Uterus (tissue), 4 donors: ENCODE measurements around the gene SNX13. TPM values are rescaled to one million over a fixed set of nuclear protein-coding genes. Genes with fewer than 3 reads are reported as not detected.

Source experiments
- DNase-seq, 2 donors: peaks; one replicate each; pipeline ENCODE4 v3.0.0-alpha.2; 2019 to 2020
- H3K27ac ChIP-seq, 2 donors: fragments of 200-600 bp; sonication (generic); 1 replicate in 1 of 2; 2 replicates in 1 of 2; pipeline ENCODE4 v1.5.1; 2016 to 2018
- H3K27me3 ChIP-seq, 2 donors: fragments of 200-600 bp; sonication (generic); one replicate each; pipeline ENCODE4 v1.5.1; 2018 to 2019; ENCODE audit warnings: control low read depth in 1 of 2
- H3K36me3 ChIP-seq, 2 donors: fragments of 200-600 bp; sonication (generic); one replicate each; pipeline ENCODE4 v1.5.1; 2019; ENCODE audit warnings: control low read depth in 1 of 2
- H3K4me1 ChIP-seq, 2 donors: fragments of 200-600 bp; sonication (generic); one replicate each; pipeline ENCODE4 v1.5.1; 2018 to 2019; ENCODE audit warnings: control low read depth in 1 of 2
- H3K4me3 ChIP-seq, 2 donors: fragments of 200-600 bp; sonication (generic); 1 replicate in 1 of 2; 2 replicates in 1 of 2; pipeline ENCODE4 v1.5.1; 2018 to 2019; ENCODE audit warnings: mild to moderate bottlenecking in 1 of 2
- H3K9me3 ChIP-seq, 2 donors: fragments of 200-600 bp; sonication (generic); one replicate each; pipeline ENCODE4 v1.5.1; 2019; ENCODE audit warnings: control low read depth in 1 of 2
- POLR2A ChIP-seq, 2 donors: fragments of 450-650 bp; IDR thresholded peaks; one replicate each; pipeline ENCODE4 v1.6.1; 2016; ENCODE audit warnings: antibody characterized with exemption in 2 of 2, mild to moderate bottlenecking in 1 of 2, moderate library complexity in 1 of 2
- intact Hi-C: fragments of 100-400 bp; cut with DNase I; formaldehyde crosslinking; loops from one replicate; pipeline ENCODE4 v1.15.1; 2023; ENCODE audit warnings: low total_unique reads
- total RNA-seq, 4 donors: library from RNA; depleted of rRNA in 3 of 4; stranded (reverse); fragments of >200 nt in 3 of 4; gene quantifications; one replicate each; pipeline versions ENCODE4 v1.1.0 to v1.2.4, GENCODE V29; 2014 to 2023
- TF ChIP-seq, protein P1 (sequence below), 4 experiments: fragments of 200-600 bp in 2 of 4; fragments of 450-650 bp in 2 of 4; sonication (generic) in 2 of 4; IDR thresholded peaks; one replicate each; pipeline ENCODE4 v1.5.1; 2016 to 2019; ENCODE audit warnings: antibody characterized with exemption in 4 of 4, mild to moderate bottlenecking in 2 of 4, moderate library complexity in 1 of 4
- donor health status: DM: yes; HTN: yes; CAD: no.

Gene SNX13
- total RNA-seq, 4 donors from 2014 or later: 26.9 to 222 (median 91.2) TPM

DNA sequence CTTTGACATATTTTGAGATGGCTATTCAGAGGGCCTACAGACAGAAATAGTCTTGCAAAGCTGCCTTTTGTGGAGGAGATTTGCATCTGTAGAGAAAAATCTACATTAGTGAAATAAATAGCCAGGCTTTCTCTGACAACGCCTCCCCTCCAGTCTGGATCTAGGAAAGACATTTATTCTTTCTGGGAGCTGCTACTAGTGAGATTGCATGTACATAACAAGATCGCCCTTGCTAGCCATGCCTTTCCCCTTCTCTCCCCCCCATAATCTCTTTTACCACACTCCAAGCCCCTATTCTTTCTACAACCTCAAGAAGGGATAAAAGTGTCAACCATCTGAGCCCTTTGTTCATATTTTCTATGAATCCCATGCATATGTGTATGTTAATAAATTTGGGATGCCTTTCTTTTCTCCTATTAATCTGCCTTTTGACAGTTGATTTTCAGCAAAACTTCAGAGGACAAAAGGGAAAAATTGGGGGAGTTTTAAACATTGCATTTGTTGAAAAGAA lies 194.2 kb downstream of the SNX13 start:
- intact Hi-C loops: no loop called here
- Histone ChIP-seq H3K4me1 (no peaks in the 10 kb centered on the region), H3K27me3 (no peaks in the 10 kb centered on the region), H3K9me3 (no peaks in the 10 kb centered on the region), H3K4me3 (no peak overlapping the region), H3K27ac (no peak overlapping the region), H3K36me3 (no peaks in the 10 kb centered on the region)
- TF ChIP-seq POLR2A (IDR thresholded peaks at IDR 0.05): no peak
- TF ChIP-seq, protein P1, sequence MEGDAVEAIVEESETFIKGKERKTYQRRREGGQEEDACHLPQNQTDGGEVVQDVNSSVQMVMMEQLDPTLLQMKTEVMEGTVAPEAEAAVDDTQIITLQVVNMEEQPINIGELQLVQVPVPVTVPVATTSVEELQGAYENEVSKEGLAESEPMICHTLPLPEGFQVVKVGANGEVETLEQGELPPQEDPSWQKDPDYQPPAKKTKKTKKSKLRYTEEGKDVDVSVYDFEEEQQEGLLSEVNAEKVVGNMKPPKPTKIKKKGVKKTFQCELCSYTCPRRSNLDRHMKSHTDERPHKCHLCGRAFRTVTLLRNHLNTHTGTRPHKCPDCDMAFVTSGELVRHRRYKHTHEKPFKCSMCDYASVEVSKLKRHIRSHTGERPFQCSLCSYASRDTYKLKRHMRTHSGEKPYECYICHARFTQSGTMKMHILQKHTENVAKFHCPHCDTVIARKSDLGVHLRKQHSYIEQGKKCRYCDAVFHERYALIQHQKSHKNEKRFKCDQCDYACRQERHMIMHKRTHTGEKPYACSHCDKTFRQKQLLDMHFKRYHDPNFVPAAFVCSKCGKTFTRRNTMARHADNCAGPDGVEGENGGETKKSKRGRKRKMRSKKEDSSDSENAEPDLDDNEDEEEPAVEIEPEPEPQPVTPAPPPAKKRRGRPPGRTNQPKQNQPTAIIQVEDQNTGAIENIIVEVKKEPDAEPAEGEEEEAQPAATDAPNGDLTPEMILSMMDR (IDR thresholded peaks at IDR 0.05): no peak
- DNase-seq: no peak

DNA sequence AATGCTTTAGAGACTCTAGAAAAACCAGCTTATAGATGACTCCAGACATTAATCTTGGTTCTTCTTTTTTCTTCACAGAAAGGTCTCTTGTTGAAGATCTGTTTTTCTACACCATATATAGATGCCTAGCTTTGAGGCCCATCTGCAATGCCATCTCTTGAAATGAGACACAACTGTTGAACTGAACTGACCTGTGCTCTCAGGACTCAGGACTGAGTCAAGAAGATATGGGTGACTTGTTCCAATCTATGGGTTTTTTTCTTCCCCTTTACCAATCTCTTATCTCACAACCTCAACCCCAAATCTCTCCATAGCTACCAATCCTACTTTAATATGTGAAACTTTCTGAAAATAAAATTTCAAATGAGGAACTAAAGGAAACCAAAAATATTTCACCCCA lies 194.7 kb downstream of the SNX13 start:
- no peak for DNase-seq
- Histone ChIP-seq H3K9me3 (no peaks in the 10 kb centered on the region), H3K4me3 (no peak overlapping the region), H3K27me3 (no peaks in the 10 kb centered on the region), H3K36me3 (no peaks in the 10 kb centered on the region), H3K27ac (no peak overlapping the region), H3K4me1 (no peaks in the 10 kb centered on the region)
- intact Hi-C loops: no loop called here
- no peak for TF ChIP-seq POLR2A (IDR thresholded peaks at IDR 0.05)
- TF ChIP-seq, protein P1 (IDR thresholded peaks at IDR 0.05): no peak

DNA sequence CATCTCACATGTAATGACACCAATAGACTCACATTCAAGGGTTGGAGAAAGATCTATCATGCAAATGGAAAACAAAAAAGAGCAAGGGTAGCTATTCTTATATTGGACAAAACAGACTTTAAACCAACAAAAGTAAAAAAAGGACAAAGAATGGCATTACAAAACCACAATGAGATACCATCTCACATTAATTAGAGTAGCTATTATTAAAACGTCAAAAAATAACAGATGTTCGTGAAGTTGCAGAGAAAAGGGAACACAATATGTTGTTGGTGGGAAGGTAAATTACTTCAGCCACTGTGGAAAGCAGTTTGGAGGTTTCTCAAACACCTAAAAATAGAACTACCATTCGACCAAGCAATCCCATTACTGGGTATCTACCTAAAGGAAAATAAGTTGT lies 197.0 kb downstream of the SNX13 start:
- no peak for TF ChIP-seq POLR2A (IDR thresholded peaks at IDR 0.05)
- TF ChIP-seq, protein P1 (IDR thresholded peaks at IDR 0.05): no peak
- intact Hi-C loops: no loop called here
- Histone ChIP-seq H3K27ac (no peak overlapping the region), H3K4me1 (no peaks in the 10 kb centered on the region), H3K9me3 (no peaks in the 10 kb centered on the region), H3K27me3 (no peaks in the 10 kb centered on the region), H3K36me3 (no peaks in the 10 kb centered on the region), H3K4me3 (no peak overlapping the region)
- no peak for DNase-seq

DNA sequence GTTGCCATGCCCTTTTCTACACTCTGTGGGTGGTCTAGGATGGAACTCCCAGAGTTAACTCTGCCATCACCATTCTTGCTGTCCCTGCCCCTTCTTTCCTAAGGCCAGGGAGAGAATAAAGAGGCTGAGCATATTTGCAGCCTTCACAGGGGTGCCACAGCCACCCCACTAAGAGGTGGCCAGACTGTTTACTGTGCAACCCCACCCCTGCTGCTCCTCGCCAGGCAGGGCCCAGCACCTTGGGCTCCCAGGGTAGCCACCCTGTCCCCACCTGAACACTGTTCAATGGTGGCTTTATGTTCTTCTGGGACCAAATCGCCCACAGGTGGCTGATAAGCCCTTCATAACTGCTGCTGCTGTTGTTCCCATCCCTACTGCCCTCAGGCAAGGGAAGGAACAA lies 198.9 kb downstream of the SNX13 start:
- Histone ChIP-seq H3K9me3 (no peaks in the 10 kb centered on the region), H3K4me1 (no peaks in the 10 kb centered on the region), H3K36me3 (no peaks in the 10 kb centered on the region), H3K27me3 (no peaks in the 10 kb centered on the region), H3K27ac (no peak overlapping the region), H3K4me3 (no peak overlapping the region)
- intact Hi-C loops: no loop called here
- DNase-seq: no peak
- no peak for TF ChIP-seq POLR2A (IDR thresholded peaks at IDR 0.05)
- TF ChIP-seq, protein P1 (IDR thresholded peaks at IDR 0.05): no peak

Other genes with a start within 250 kb of the SNX13 start
- not detected for gene PRPS1L1, start 87.4 kb upstream of the SNX13 start, total RNA-seq